Endodermal cell (in vitro differentiated cells): ENCODE results near the gene P2RY11. TPM values are rescaled to one million over a fixed set of nuclear protein-coding genes. Genes with fewer than 3 reads are reported as not detected.

Source experiments
- DNase-seq: peaks from one replicate; pipeline ENCODE4 v3.0.0-alpha.2; 2017
- H3K27ac ChIP-seq: 2 replicates; pipeline ENCODE4 v1.5.1; 2013; ENCODE audit warnings: mild to moderate bottlenecking, low read depth, low read length, moderate library complexity
- H3K27me3 ChIP-seq: 2 replicates; pipeline ENCODE4 v1.6.1; 2013; ENCODE audit warnings: mild to moderate bottlenecking, low read length, moderate library complexity; ENCODE audit not compliant: insufficient read depth, control insufficient read depth, poor library complexity, severe bottlenecking
- H3K36me3 ChIP-seq: 2 replicates; pipeline ENCODE4 v1.7.0; 2013; ENCODE audit warnings: mild to moderate bottlenecking, low read length, moderate library complexity; ENCODE audit not compliant: control insufficient read depth, insufficient read depth
- H3K4me1 ChIP-seq: one replicate; pipeline ENCODE4 v1.7.0; 2013; ENCODE audit warnings: low read length; ENCODE audit not compliant: control insufficient read depth, insufficient read depth
- H3K4me3 ChIP-seq: 2 replicates; pipeline ENCODE4 v1.5.1; 2013; ENCODE audit warnings: mild to moderate bottlenecking, low read length, moderate library complexity
- H3K9ac ChIP-seq: 2 replicates; pipeline ENCODE4 v1.6.1; 2013; ENCODE audit warnings: mild to moderate bottlenecking, low read length, moderate library complexity; ENCODE audit not compliant: poor library complexity, severe bottlenecking; ENCODE audit errors: extremely low read depth
- H3K9me3 ChIP-seq: 2 replicates; pipeline ENCODE4 v1.6.1; 2013; ENCODE audit warnings: mild to moderate bottlenecking, low read length, moderate library complexity; ENCODE audit not compliant: control insufficient read depth
- H3K27ac Mint-ChIP-seq: 2 replicates; pipeline ENCODE4 v1.8.0; 2020; ENCODE audit warnings: mixed read lengths
- H3K27me3 Mint-ChIP-seq: 2 replicates; pipeline ENCODE4 v1.8.0; 2021; ENCODE audit warnings: mild to moderate bottlenecking, mixed read lengths; ENCODE audit not compliant: insufficient read depth
- H3K36me3 Mint-ChIP-seq: 2 replicates; pipeline ENCODE4 v1.8.0; 2020; ENCODE audit warnings: low read depth, mixed read lengths
- H3K4me1 Mint-ChIP-seq: 2 replicates; pipeline ENCODE4 v1.8.0; 2020; ENCODE audit warnings: mixed read lengths
- H3K4me3 Mint-ChIP-seq: 2 replicates; pipeline ENCODE4 v1.8.0; 2020; ENCODE audit warnings: mild to moderate bottlenecking, moderate library complexity, mixed read lengths
- H3K9me3 Mint-ChIP-seq: 2 replicates; pipeline ENCODE4 v1.8.0; 2020; ENCODE audit warnings: mild to moderate bottlenecking, mixed read lengths
- CTCF ChIP-seq: fragments of 200-600 bp; sonication (generic); conservative IDR thresholded peaks from 2 replicates; pipeline ENCODE4 v1.5.0; 2021; ENCODE audit warnings: antibody characterized with exemption, mild to moderate bottlenecking
- WGBS, 2 experiments: methylation state at CpG; one replicate each; pipeline versions ENCODE4 v1.1.5 to v1.1.7; 2013; ENCODE audit warnings: missing lambda C conversion rate in 2 of 2, mixed read lengths in 1 of 2; ENCODE audit not compliant: insufficient coverage in 1 of 2, insufficient read length in 1 of 2; 5-methylcytosine and 5-hydroxymethylcytosine counted together
- total RNA-seq, 2 donors: library from RNA; stranded (reverse); fragmentation: NEBNext Ultra II Directional in 1 of 2; extraction: Animal tissue kit (Norgen Biotek cat#: 25700) in 1 of 2; gene quantifications; 2 replicates in 1 of 2; 3 replicates in 1 of 2; pipeline ENCODE4 v1.2.1, GENCODE V29; 2021

The P2RY11 gene
- total RNA-seq, 2 donors from 2014 or later = 9.0 to 14.8 TPM

DNA sequence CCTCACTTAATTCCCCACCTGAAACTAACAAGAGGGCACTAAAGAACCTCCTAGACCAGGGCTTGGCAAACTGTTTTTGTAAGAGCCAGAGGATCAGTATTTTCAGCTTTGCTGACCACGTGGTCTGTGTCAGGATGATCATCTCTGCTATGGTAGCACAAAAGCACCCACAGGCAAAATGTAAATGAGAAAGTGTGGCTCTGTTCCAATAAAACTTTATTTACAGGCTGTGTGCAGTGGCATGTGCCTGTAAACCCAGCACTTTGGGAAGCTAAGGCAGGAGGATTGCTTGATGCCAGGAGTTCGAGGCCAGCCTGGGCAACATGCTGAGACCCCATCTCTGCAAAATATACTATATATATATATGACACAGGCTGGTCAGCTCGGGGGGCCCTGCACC, 52.0 kb downstream of the P2RY11 start:
- no peak overlapping the region for H3K27ac Mint-ChIP-seq
- H3K9ac ChIP-seq = no peak overlapping the region
- peaks cover 64% of the 10 kb centered on the region for H3K36me3 ChIP-seq
- H3K9me3 Mint-ChIP-seq = no peaks in the 10 kb centered on the region
- DNase-seq = no peak
- no peak for TF ChIP-seq CTCF
- H3K36me3 Mint-ChIP-seq = peaks cover 62% of the 10 kb centered on the region
- H3K4me1 ChIP-seq = no peaks in the 10 kb centered on the region
- H3K9me3 ChIP-seq = no peaks in the 10 kb centered on the region
- no peaks in the 10 kb centered on the region for H3K27me3 Mint-ChIP-seq
- 88 to 91% methylated on average over 1 of the region's 3 CpGs for WGBS, 2 experiments
- no peak overlapping the region for H3K27ac ChIP-seq
- no peak overlapping the region for H3K4me3 ChIP-seq
- no peaks in the 10 kb centered on the region for H3K27me3 ChIP-seq
- no peaks in the 10 kb centered on the region for H3K4me1 Mint-ChIP-seq
- no peak overlapping the region for H3K4me3 Mint-ChIP-seq

Other genes starting within 250 kb of the P2RY11 start
- 10 to 100 TPM; 33.1 to 58.1 TPM for gene OLFM2, start 175.2 kb upstream of the P2RY11 start, total RNA-seq
- under 1 TPM in 1 of 2 donors, not detected in 1; 0.04 TPM for gene COL5A3, start 101.2 kb upstream of the P2RY11 start, total RNA-seq
- gene RDH8, start 98.2 kb upstream of the P2RY11 start, total RNA-seq = not detected
- 10 to 100 TPM in 1 of 2 donors, 1 to 10 TPM in 1; 8.2 to 15.0 TPM for gene SHFL, start 25.4 kb upstream of the P2RY11 start, total RNA-seq
- not detected for gene ANGPTL6, start 9.0 kb upstream of the P2RY11 start, total RNA-seq
- gene PPAN, start 5.3 kb upstream of the P2RY11 start, total RNA-seq = 10 to 100 TPM; 40.3 to 54.0 TPM
- 100 to 1,000 TPM; 216 to 257 TPM for gene EIF3G, start 8.2 kb downstream of the P2RY11 start, total RNA-seq
- 100 to 1,000 TPM; 163 to 189 TPM for gene DNMT1, start 83.3 kb downstream of the P2RY11 start, total RNA-seq
- 10 to 100 TPM; 11.0 to 16.4 TPM for gene S1PR2, start 119.6 kb downstream of the P2RY11 start, total RNA-seq
- 10 to 100 TPM; 66.0 to 69.2 TPM for gene MRPL4, start 140.5 kb downstream of the P2RY11 start, total RNA-seq
- 1 to 10 TPM; 1.7 to 5.2 TPM for gene ICAM1, start 159.4 kb downstream of the P2RY11 start, total RNA-seq
- under 1 TPM in 1 of 2 donors, not detected in 1; 0.44 TPM for gene ICAM4, start 175.3 kb downstream of the P2RY11 start, total RNA-seq
- under 1 TPM; 0.18 to 0.37 TPM for gene ICAM5, start 178.3 kb downstream of the P2RY11 start, total RNA-seq
- 1 to 10 TPM; 4.5 to 7.8 TPM for gene ZGLP1, start 198.1 kb downstream of the P2RY11 start, total RNA-seq
- gene FDX2, start 204.3 kb downstream of the P2RY11 start, total RNA-seq = 10 to 100 TPM; 23.2 to 25.9 TPM
- gene RAVER1, start 221.8 kb downstream of the P2RY11 start, total RNA-seq = 10 to 100 TPM; 53.1 to 64.7 TPM
- 10 to 100 TPM in 1 of 2 donors, 1 to 10 TPM in 1; 2.7 to 13.7 TPM for gene ICAM3, start 227.9 kb downstream of the P2RY11 start, total RNA-seq